Effector CD4-positive, alpha-beta T cell (primary cell): ENCODE measurements around the gene POU6F1.

Experiments
- DNase-seq: peaks from one replicate; pipeline ENCODE4 v3.0.0-alpha.2; 2020

The POU6F1 gene

DNA sequence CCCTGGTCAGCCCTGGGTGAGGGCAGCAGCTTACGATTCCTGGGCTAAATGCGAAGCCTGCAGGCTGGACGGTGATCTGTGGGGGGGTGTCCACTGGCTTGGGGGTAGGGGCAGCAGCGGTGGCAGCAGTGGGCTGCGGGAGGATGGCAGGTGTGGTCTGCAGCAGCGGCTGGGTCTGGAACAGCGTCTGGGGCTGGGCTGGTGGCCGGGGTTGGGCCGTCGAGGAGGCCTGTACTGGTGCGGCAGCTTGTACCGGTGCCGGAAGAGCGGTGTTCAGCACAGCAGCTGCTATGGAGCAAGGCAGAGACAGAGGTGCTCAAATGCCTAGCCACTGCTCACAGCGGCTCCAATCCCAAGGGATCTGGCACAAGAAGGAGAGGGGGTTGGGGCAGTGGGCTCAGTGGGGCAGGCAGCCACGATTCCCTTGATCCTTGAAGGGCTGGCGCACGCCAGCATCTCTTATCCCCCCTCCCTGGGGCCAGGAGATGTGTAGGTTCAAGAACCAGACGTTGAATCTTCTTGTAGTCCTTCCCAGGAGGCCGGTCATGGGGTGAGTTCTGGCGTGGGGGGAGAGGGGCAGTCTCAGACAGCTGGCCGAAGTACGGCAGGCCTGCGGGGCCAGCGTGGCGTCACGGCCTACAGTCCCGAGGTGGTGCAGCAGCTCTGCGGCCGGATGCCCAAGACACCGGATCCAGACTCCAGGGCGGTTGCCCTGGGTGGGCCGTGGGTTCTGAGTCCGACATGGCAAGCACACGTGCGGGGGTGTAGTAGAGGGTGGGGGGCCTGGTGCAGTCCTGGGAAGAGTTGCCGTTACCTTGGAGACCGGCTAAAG, 19.9 kb downstream of the POU6F1 start:
- DNase-seq, result no peak

- DNase-seq, result no peak
Measured at GRCh38 chr12:51196547-51196946, 21.3 kb downstream of the POU6F1 start.

- DNase-seq, result no peak
Measured at GRCh38 chr12:51195841-51196240, 22.0 kb downstream of the POU6F1 start.

DNA sequence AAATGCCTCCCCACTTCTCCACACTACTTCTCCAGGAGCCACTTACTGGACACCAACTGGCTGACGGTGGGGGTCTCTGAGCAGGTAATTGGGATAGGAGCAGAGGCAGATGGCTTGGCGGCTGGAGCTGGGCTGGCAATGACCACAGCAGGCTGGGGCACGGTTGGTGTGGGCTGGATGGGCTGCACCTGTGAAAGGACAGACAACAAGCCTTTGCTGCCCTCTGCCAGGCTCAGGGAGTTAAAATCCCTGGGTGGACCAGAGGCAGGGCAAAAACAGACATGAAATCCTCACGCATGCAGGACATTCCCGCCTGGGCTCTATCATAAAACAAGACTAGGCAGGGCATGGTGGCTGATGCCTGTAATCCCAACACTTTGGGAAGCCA, 25.6 kb downstream of the POU6F1 start:
- no peak for DNase-seq

DNA sequence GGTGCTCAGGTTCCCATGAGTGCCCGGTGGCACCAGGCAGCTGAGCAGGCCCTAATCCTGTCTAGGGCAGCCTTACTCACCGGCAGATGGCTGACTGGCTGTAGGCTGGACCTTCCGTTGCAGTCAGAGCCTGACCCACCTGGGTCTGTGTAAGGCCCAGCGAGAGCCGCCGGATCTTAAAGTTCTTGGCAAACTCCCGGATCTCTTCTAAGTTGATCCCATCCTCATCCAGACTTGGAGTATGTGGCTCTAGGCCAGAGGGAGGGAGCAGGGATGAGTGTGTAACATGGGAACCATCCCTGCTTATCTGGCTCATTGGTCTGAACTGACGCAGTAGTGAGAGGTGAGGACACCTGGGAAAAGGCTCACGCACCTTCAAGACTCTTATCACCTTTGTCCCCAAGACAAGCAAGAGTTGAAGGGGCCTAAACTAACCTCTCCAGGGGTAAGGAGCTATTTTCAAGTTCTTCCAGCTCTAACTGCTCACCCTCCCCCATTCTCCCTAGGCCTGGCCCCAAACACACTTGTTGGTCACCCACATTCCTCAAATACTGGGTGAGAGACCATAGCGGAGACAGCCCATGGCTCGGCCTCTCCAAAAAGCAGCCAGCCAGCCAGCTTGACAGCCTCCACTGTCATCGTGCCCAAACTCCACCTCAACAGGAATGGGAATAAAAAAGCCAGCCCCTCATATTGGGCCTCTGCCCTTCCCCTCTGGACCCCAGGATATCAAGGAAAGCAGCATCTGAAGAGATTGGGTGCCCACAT, 26.2 kb downstream of the POU6F1 start:
- DNase-seq, result no peak

DNA sequence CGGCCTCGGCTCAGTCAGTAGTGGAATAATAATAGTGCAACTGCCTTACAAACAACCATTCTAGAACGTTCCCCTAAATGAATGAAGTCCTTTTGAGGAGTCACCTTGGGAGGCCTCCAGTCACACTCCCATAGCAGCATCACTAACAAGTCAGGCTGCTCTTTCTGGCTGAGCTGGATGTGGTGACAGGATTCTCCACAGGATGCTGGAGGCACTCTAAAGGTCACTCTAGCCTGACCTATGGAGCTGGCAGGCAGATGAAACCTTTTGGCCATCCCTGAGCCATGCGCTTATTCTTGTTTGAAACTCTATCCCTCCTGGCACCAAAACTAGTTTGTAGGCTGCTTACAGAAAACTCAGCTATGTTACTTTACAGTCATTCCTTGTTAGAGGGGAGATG, 27.0 kb downstream of the POU6F1 start:
- no peak for DNase-seq

GRCh38 chr12:51189790-51190355, 28.0 kb downstream of the POU6F1 start:
- DNase-seq, result no peak

DNA sequence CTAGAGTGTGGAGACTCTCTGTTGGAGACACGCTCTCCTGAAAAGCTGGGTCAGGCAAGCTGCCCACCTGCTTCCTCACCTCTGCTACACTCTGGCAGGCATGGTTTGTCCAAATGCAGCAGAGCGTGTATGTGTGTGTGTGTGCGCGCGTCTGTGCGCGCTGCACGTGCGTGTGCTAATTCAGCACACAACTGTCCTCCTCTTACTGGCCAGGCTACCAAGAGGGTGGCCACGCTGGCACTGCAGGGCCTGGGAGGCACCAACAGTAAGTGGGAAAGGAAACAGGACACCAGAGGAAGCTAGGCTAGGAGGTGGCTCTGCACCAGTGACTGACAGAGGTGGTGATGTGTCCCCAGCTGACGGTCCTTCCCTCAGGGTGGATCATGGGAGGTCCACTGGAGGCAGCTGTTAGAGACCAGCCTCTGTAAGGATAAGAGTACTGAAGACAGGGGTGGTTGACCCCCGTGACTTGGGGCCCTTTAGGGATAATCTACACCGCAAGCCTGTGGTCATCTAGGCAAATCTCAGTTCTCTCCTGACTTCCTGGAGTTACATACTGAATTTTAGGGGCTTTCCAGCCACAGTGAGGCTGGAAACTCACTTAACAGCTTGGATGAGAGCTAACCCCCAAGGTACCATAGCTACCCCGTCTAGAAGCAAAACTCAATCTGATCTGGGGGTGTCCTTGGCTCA, 29.4 kb downstream of the POU6F1 start:
- DNase-seq, result no peak

GRCh38 chr12:51187370-51187987, 30.4 kb downstream of the POU6F1 start:
- DNase-seq, result no peak

DNA sequence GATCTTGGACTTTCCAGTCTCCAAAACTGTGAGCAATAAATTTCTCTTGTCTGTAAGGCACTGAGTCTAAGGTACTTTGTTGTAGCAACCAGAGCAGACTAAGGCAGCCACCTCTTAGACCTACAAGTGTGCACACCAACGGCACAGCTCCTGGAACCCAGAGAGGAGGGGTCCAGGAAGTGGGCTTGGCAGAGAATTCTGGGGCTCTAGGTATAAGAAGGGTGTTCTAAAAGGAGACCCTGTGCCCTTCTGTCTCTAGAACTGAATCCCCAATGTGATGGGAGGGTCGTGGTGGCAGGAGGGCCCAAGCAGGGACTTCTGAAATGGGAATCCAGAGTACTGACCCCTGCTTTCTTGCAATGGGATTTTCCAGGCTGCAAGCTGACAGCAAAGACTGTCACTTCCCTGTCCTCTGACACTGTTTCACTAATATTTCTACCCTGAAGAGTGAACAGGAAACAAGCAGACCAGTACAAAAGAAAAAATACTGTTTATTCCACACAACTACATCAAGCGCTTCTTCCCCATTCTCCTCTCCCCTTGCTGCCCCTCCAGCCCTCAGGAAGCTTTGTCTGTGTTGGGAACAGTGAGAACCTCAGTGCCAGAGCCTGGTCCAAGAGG, 31.3 kb downstream of the POU6F1 start:
- DNase-seq, result no peak

- no peak for DNase-seq
Measured at GRCh38 chr12:51185171-51185717, 32.6 kb downstream of the POU6F1 start.

DNA sequence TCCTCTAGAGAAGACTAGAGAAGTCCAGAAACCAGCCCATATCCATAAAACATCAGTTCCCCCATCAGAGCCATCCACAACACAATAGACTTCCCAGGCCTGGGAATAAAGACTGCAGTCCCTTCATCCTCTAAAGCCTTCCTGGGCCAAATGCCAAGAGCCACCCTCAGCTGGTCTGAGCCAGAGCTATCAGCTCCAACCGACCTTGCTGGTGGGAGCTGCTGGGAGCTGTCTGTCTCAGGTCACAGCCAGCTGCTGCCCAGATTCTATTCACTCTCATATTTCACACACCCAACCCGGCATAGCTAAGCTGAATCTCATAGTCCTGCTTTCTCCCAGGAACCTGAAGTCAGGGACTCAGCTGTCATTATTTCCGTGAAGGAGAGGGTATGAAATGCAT, 34.0 kb downstream of the POU6F1 start:
- DNase-seq, result no peak

GRCh38 chr12:51183349-51183748, 34.5 kb downstream of the POU6F1 start:
- DNase-seq, result no peak

- DNase-seq, result no peak
Measured at GRCh38 chr12:51181558-51181957, 36.3 kb downstream of the POU6F1 start.

- no peak for DNase-seq
Measured at GRCh38 chr12:51177897-51178296, 40.0 kb downstream of the POU6F1 start.

DNA sequence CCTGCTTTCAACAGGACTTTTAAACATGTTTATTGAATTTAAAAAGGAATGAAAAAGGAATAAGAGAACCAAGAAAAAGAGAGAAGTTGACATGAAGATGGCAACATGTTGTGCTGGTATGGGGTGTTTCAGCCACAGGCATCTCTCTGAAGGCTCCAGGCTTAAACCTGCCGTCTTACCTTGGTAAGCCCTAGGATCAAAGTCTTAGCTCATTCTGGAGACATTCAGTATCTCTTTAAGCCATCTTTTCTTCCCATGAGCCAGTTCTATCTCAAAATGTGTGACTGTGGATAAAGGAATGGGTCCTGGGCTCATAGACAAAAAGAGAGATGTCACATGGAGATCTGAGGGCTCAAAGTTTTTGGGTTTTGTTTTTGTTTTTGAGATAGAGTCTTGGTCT, 43.4 kb downstream of the POU6F1 start:
- DNase-seq, result no peak

DNA sequence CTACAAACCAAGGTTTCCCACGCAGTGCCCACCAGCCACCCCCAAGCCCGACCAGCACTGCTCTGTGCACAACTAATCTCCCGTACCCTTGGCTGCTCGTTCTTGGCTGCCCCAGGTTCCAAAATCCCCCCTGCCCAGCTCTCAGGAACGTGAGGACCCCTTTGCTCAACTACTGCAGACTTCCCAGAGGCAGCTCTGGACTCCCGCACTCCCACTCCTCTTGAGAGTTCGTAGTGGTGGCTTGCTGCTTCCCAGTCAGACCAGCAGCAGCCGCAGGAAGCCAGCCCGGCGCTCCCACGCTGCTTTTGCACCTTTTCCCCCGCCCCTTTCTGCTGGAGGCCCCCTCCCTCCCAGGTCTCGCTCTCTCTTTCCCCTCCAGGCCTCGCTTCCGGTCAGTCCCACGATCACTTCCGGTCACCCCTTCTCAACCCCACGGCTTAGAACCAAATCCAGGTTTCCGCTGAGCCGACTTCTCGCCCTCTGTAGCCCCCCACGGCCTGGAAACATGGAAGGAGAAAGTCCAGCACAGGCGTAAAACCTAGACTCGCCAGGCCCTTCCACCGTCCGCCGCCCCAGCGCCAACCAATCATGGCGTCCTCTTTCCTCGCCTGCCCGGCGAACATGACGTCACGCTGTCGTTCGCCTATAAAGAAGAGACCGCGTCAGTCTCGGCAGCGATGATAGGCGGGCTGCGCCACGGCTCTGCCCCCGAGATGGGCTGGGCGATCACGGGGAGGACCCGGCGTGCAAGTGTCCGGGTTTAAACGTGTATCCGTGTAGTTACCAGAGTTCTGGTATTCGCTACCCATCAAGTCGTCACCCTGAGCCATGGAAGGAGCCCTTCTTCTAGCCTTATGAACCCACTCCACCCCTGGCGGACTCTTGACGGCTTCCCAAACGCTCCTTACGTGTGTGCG, 45.1 kb downstream of the POU6F1 start, which contains the start of gene TFCP2:
TFCP2 (minus strand) TSS at position 621 of the 917 bp plus-strand sequence. CDS start 713 bp downstream, outside the sequence.
- DNase-seq, result peak; percentile 92

GRCh38 chr12:51171884-51172514, 45.9 kb downstream of the POU6F1 start:
- DNase-seq, result no peak

- DNase-seq, result no peak
Measured at GRCh38 chr12:51163795-51164194, 54.1 kb downstream of the POU6F1 start.

GRCh38 chr12:51162217-51162616, 55.6 kb downstream of the POU6F1 start:
- no peak for DNase-seq
